HEK293 (cell line): ENCODE results near the gene EBF3.

ENCODE experiments used
- CTCF ChIA-PET: fragments of 350-600 bp; formaldehyde crosslinking; extraction: SDS; loops from one replicate; lab custom pipeline; 2021; ENCODE audit warnings: antibody characterized with exemption; lab: Yijun Ruan, JAX
- POLR2A ChIA-PET: fragments of 300-600 bp; formaldehyde crosslinking; extraction: SDS; loops from one replicate; lab custom pipeline; 2020; ENCODE audit warnings: antibody characterized with exemption, inconsistent platforms; lab: Yijun Ruan, JAX
- H3K27ac ChIP-seq: fragments of 200-500 bp; sonication (Bioruptor generic); 2 replicates; pipeline ENCODE4 v1.5.1; 2014; ENCODE audit warnings: low read depth, low read length, control low read depth, inconsistent platforms; ENCODE audit errors: extremely low read depth
- H3K36me3 ChIP-seq, 2 experiments: fragments of 200-500 bp in 1 of 2; sonication (Bioruptor generic) in 1 of 2; 1 replicate in 1 of 2; 2 replicates in 1 of 2; pipeline ENCODE4 v1.5.1; 2014 to 2017; ENCODE audit warnings: inconsistent platforms in 2 of 2, low read length in 2 of 2; ENCODE audit not compliant: control insufficient read depth in 2 of 2, insufficient read depth in 1 of 2
- H3K4me1 ChIP-seq: fragments of 200-500 bp; sonication (Bioruptor generic); 2 replicates; pipeline ENCODE4 v1.5.1; 2014; ENCODE audit warnings: mild to moderate bottlenecking, low read length, inconsistent platforms; ENCODE audit not compliant: control insufficient read depth, insufficient read depth
- H3K4me3 ChIP-seq: 2 replicates; pipeline ENCODE4 v1.5.1; 2011; ENCODE audit warnings: low read depth, mild to moderate bottlenecking, control low read depth, low read length, moderate library complexity
- H3K9me3 ChIP-seq: fragments of 200-500 bp; sonication (Bioruptor generic); 2 replicates; pipeline ENCODE4 v1.5.1; 2014; ENCODE audit warnings: low read depth, low read length, inconsistent platforms; ENCODE audit not compliant: control insufficient read depth, insufficient read depth
- GLIS2 ChIP-seq: fragments of 450-650 bp; formaldehyde crosslinking; IDR thresholded peaks from 2 replicates; pipeline ENCODE4 v1.5.1; 2016; ENCODE audit warnings: missing biosample characterization, missing genetic modification characterization
- HOXC10 ChIP-seq: sonication (generic); formaldehyde crosslinking; IDR thresholded peaks from 2 replicates; pipeline ENCODE4 v1.8.1; 2023; ENCODE audit warnings: mild to moderate bottlenecking, missing genetic modification reagents
- IKZF3 ChIP-seq: fragments of 450-650 bp; IDR thresholded peaks from 2 replicates; pipeline ENCODE4 v1.5.0; 2018; ENCODE audit warnings: missing biosample characterization, mild to moderate bottlenecking, missing genetic modification characterization, moderate library complexity
- INSM2 ChIP-seq: fragments of 450-650 bp; formaldehyde crosslinking; IDR thresholded peaks from 2 replicates; pipeline ENCODE4 v1.5.1; 2016; ENCODE audit warnings: missing biosample characterization, missing genetic modification characterization
- MEIS1 ChIP-seq: sonication (generic); formaldehyde crosslinking; IDR thresholded peaks from 2 replicates; pipeline ENCODE4 v1.8.1; 2022; ENCODE audit warnings: missing genetic modification reagents, mild to moderate bottlenecking, borderline replicate concordance
- SETDB1 ChIP-seq: IDR thresholded peaks from one replicate; pipeline ENCODE4 v1.6.1; 2017; ENCODE audit warnings: mild to moderate bottlenecking, low read length, moderate library complexity, mixed read lengths; ENCODE audit not compliant: insufficient read length
- ZBTB20 ChIP-seq: fragments of 450-650 bp; formaldehyde crosslinking; IDR thresholded peaks from 2 replicates; pipeline ENCODE4 v1.5.1; 2016; ENCODE audit warnings: missing biosample characterization, missing genetic modification characterization
- ZBTB6 ChIP-seq: fragments of 450-650 bp; formaldehyde crosslinking; IDR thresholded peaks from 2 replicates; pipeline ENCODE4 v1.5.1; 2017; ENCODE audit warnings: missing biosample characterization, missing genetic modification characterization
- ZBTB7A ChIP-seq: fragments of 450-650 bp; formaldehyde crosslinking; IDR thresholded peaks from 2 replicates; pipeline ENCODE4 v1.5.1; 2016; ENCODE audit warnings: low read depth, missing biosample characterization, missing genetic modification characterization
- ZFP37 ChIP-seq: fragments of 450-650 bp; formaldehyde crosslinking; IDR thresholded peaks from 2 replicates; pipeline ENCODE4 v1.5.1; 2016; ENCODE audit warnings: missing biosample characterization, missing genetic modification characterization
- ZFP69B ChIP-seq: fragments of 450-650 bp; formaldehyde crosslinking; IDR thresholded peaks from 2 replicates; pipeline ENCODE4 v1.5.1; 2016; ENCODE audit warnings: missing biosample characterization, missing genetic modification characterization
- ZNF561 ChIP-seq: fragments of 450-650 bp; IDR thresholded peaks from 2 replicates; pipeline ENCODE4 v1.5.1; 2018; ENCODE audit warnings: missing biosample characterization, missing genetic modification characterization, borderline replicate concordance
- ZNF596 ChIP-seq: fragments of 450-650 bp; IDR thresholded peaks from 2 replicates; pipeline ENCODE4 v1.5.0; 2018; ENCODE audit warnings: missing biosample characterization, mild to moderate bottlenecking, missing genetic modification characterization, moderate library complexity
- ZNF623 ChIP-seq: fragments of 450-650 bp; formaldehyde crosslinking; IDR thresholded peaks from 2 replicates; pipeline ENCODE4 v1.5.1; 2016; ENCODE audit warnings: missing biosample characterization, missing genetic modification characterization
- ZNF707 ChIP-seq: fragments of 450-650 bp; formaldehyde crosslinking; IDR thresholded peaks from 2 replicates; pipeline ENCODE4 v1.5.1; 2016; ENCODE audit warnings: missing biosample characterization, missing genetic modification characterization
- ZNF747 ChIP-seq: fragments of 450-650 bp; formaldehyde crosslinking; IDR thresholded peaks from 2 replicates; pipeline ENCODE4 v1.5.1; 2016; ENCODE audit warnings: missing biosample characterization, missing genetic modification characterization
- ZNF791 ChIP-seq: fragments of 450-650 bp; formaldehyde crosslinking; IDR thresholded peaks from 2 replicates; pipeline ENCODE4 v1.5.1; 2016; ENCODE audit warnings: missing biosample characterization, missing genetic modification characterization
- ZNF837 ChIP-seq: fragments of 450-650 bp; formaldehyde crosslinking; IDR thresholded peaks from 2 replicates; pipeline ENCODE4 v1.5.1; 2016; ENCODE audit warnings: missing biosample characterization, missing genetic modification characterization
- ZNF843 ChIP-seq: fragments of 450-650 bp; formaldehyde crosslinking; IDR thresholded peaks from 2 replicates; pipeline ENCODE4 v1.5.1; 2016; ENCODE audit warnings: missing biosample characterization, missing genetic modification characterization
- ZSCAN18 ChIP-seq: fragments of 450-650 bp; formaldehyde crosslinking; IDR thresholded peaks from 2 replicates; pipeline ENCODE4 v1.5.1; 2016; ENCODE audit warnings: missing biosample characterization, missing genetic modification characterization
- TF ChIP-seq, protein P1 (sequence below): fragments of 450-650 bp; formaldehyde crosslinking; IDR thresholded peaks from 2 replicates; pipeline ENCODE4 v1.5.1; 2016; ENCODE audit warnings: missing biosample characterization, missing genetic modification characterization

Gene EBF3

GRCh38 chr10:129896860-129897200 lies 67.2 kb downstream of the EBF3 start:
- ChIA-PET CTCF (interaction anchor here (0.7 to 1.2 kb wide), 2 partner anchors 8 to 22 kb away, joined by 3 to 7 read pairs; no protein-coding TSS in a partner anchor), POLR2A (no interaction called here)
- no peak for TF ChIP-seq ZBTB6 (tag by site-specific recombination)
- no peak for TF ChIP-seq ZNF791

DNA sequence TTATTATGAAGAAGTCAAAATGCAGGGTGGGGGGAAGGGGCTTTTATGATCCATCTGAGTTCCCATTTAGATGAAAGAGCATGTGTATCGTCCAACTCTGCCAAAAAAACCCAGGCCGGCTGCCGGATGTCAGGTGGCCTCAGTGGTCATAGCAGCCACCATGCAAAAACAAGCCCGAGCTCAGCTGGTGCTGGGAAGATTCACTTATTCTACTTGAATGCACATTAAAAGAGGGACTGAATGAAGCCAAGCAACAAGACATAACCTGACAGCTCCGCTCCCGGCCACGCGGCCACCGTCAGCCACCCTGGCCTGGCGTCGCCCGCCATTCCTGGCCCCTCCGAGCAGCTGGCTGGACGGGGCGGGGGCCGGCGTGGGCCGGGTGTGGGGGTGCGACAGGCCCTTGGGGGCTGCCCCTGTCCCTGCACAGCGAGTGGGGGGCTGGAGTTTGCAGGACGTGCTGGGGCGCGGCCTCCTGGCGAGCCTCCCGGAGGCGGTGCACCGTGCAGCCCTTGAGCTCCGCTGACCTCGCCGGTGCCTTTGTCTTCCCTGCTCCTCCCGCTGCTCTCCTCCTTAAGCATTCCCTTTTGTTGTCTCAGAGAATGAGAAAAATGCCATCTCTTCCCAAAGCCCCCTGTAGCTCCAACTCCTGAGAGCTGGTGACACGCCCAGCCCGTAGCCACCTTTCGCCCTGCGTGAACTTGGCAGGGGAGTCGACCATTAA lies 67.8 kb downstream of the EBF3 start:
- Histone ChIP-seq H3K9me3 (no peaks in the 10 kb centered on the region), H3K4me1 (0 out of 2 replicates have a peak, but pooled peaks cover 2% of the 10 kb centered on the region), H3K27ac (no peak overlapping the region), H3K36me3 (no peaks in the 10 kb centered on the region), H3K4me3 (no peak overlapping the region)
- POLR2A ChIA-PET: no interaction called here
- no peak for TF ChIP-seq GLIS2
- TF ChIP-seq SETDB1: no peak
- TF ChIP-seq HOXC10 (CRISPR knock-in tag): no peak
- no peak for TF ChIP-seq ZFP69B (tag by site-specific recombination)
- TF ChIP-seq ZNF707 (tag by site-specific recombination): no peak
- TF ChIP-seq IKZF3 (tag by site-specific recombination): no peak
- TF ChIP-seq, protein P1, sequence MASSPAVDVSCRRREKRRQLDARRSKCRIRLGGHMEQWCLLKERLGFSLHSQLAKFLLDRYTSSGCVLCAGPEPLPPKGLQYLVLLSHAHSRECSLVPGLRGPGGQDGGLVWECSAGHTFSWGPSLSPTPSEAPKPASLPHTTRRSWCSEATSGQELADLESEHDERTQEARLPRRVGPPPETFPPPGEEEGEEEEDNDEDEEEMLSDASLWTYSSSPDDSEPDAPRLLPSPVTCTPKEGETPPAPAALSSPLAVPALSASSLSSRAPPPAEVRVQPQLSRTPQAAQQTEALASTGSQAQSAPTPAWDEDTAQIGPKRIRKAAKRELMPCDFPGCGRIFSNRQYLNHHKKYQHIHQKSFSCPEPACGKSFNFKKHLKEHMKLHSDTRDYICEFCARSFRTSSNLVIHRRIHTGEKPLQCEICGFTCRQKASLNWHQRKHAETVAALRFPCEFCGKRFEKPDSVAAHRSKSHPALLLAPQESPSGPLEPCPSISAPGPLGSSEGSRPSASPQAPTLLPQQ (tag by site-specific recombination): no peak
- no peak for TF ChIP-seq ZFP37 (tag by site-specific recombination)
- TF ChIP-seq ZSCAN18 (tag by site-specific recombination): no peak
- TF ChIP-seq ZNF747: no peak
- TF ChIP-seq ZNF596: no peak
- no peak for TF ChIP-seq ZBTB20 (tag by site-specific recombination)
- TF ChIP-seq INSM2 (tag by site-specific recombination): no peak
- no peak for TF ChIP-seq MEIS1
- TF ChIP-seq ZNF837 (tag by site-specific recombination): no peak
- no peak for TF ChIP-seq ZNF623 (tag by site-specific recombination)
- TF ChIP-seq ZNF843: no peak
- no peak for TF ChIP-seq ZNF561 (tag by site-specific recombination)
- TF ChIP-seq ZBTB7A (tag by site-specific recombination): no peak
- CTCF ChIA-PET: interaction anchor here (0.7 kb wide), 2 partner anchors 23 to 443 kb away, joined by 3 to 4 read pairs; no protein-coding TSS in a partner anchor

More at GRCh38 chr10:129896860-129897200, 67.2 kb downstream of the EBF3 start:
- Histone ChIP-seq H3K9me3 (no peaks in the 10 kb centered on the region), H3K27ac (no peak overlapping the region), H3K36me3 (no peaks in the 10 kb centered on the region), H3K4me1 (0 out of 2 replicates have a peak, but pooled peaks cover 2% of the 10 kb centered on the region), H3K4me3 (no peak overlapping the region)
